IMR-90 (cell line): ENCODE measurements around the gene TNFAIP8L1. TPM values are rescaled to one million over a fixed set of nuclear protein-coding genes. Genes with fewer than 3 reads are reported as not detected.
"Not testable (repeated sequence)": the region's sequence is repeated elsewhere in the genome, so short reads cannot be mapped to it uniquely, and the experiment has no call there.

Experiments
- ATAC-seq: fragments of 200-7000 bp; cut with Tn5 transposase; 2 replicates; pipeline ENCODE4 v1.9.1; 2020; ENCODE audit warnings: low read depth, mild to moderate bottlenecking, moderate library complexity
- BruUV-seq: library from RNA; stranded (reverse); fragments of 400-500 nt; replicated peaks from 2 replicates; lab custom pipeline; 2021; lab: Mats Ljungman, UMichigan
- CTCF ChIA-PET: fragments of 300-600 bp; formaldehyde crosslinking; extraction: SDS; loops from one replicate; lab custom pipeline; 2021; ENCODE audit warnings: antibody characterized with exemption; lab: Yijun Ruan, JAX
- POLR2A ChIA-PET: fragments of 300-600 bp; sonication (Branson Sonifier 250); formaldehyde crosslinking; loops from one replicate; lab custom pipeline; 2022; ENCODE audit warnings: antibody characterized with exemption; ENCODE audit not compliant: unreplicated experiment; lab: Charles Lee
- DNase-seq: peaks from one replicate; pipeline ENCODE4 v3.0.0; 2013
- H2AFZ ChIP-seq: replicated peaks from 2 replicates; pipeline ENCODE3; 2013; ENCODE audit warnings: low read length, mild to moderate bottlenecking; ENCODE audit not compliant: poor library complexity
- H2AK5ac ChIP-seq: 2 replicates; pipeline ENCODE4 v1.6.1; 2013; ENCODE audit warnings: low read depth, low read length, inconsistent platforms
- H2AK9ac ChIP-seq: replicated peaks from 2 replicates; pipeline ENCODE3; 2013; ENCODE audit warnings: mild to moderate bottlenecking, low read depth, low read length, moderate library complexity; ENCODE audit not compliant: poor library complexity
- H2BK120ac ChIP-seq: 2 replicates; pipeline ENCODE4 v1.6.1; 2013; ENCODE audit warnings: low read depth, low read length, inconsistent platforms
- H2BK15ac ChIP-seq: 3 replicates; pipeline ENCODE4 v1.6.1; 2013; ENCODE audit warnings: low read depth, low read length, inconsistent platforms
- H2BK20ac ChIP-seq: 2 replicates; pipeline ENCODE4 v1.6.1; 2013; ENCODE audit warnings: low read depth, mild to moderate bottlenecking, inconsistent platforms, low read length, moderate library complexity
- H2BK5ac ChIP-seq: 2 replicates; pipeline ENCODE4 v1.6.1; 2013; ENCODE audit warnings: mild to moderate bottlenecking, low read depth, low read length, inconsistent platforms; ENCODE audit not compliant: poor library complexity, severe bottlenecking
- H3K14ac ChIP-seq: replicated peaks from 2 replicates; pipeline ENCODE4 v1.6.1; 2013; ENCODE audit warnings: low read depth, low read length, inconsistent platforms
- H3K18ac ChIP-seq: 2 replicates; pipeline ENCODE4 v1.6.1; 2013; ENCODE audit warnings: low read depth, low read length, control low read depth
- H3K23ac ChIP-seq: 2 replicates; pipeline ENCODE4 v1.6.1; 2013; ENCODE audit warnings: low read depth, low read length, inconsistent platforms
- H3K27ac ChIP-seq: 2 replicates; pipeline ENCODE4 v1.5.1; 2013; ENCODE audit warnings: mild to moderate bottlenecking, control low read depth, low read length; ENCODE audit not compliant: insufficient read depth
- H3K27me3 ChIP-seq: 2 replicates; pipeline ENCODE4 v1.6.1; 2013; ENCODE audit warnings: low read length; ENCODE audit not compliant: control insufficient read depth, insufficient read depth
- H3K36me3 ChIP-seq: 2 replicates; pipeline ENCODE4 v1.6.1; 2013; ENCODE audit warnings: low read length, mixed read lengths; ENCODE audit not compliant: control insufficient read depth, insufficient read depth
- H3K4ac ChIP-seq: 2 replicates; pipeline ENCODE4 v1.6.1; 2013; ENCODE audit warnings: low read depth, low read length, inconsistent platforms
- H3K4me1 ChIP-seq: 2 replicates; pipeline ENCODE4 v1.6.1; 2013; ENCODE audit warnings: low read length, mixed read lengths; ENCODE audit not compliant: control insufficient read depth, insufficient read depth
- H3K4me2 ChIP-seq: 2 replicates; pipeline ENCODE4 v1.6.1; 2013; ENCODE audit warnings: low read depth, mild to moderate bottlenecking, control low read depth, low read length, moderate library complexity
- H3K4me3 ChIP-seq: 2 replicates; pipeline ENCODE4 v1.5.1; 2013; ENCODE audit warnings: low read depth, mild to moderate bottlenecking, control low read depth, low read length, moderate library complexity; ENCODE audit not compliant: insufficient read depth
- H3K56ac ChIP-seq: 2 replicates; pipeline ENCODE4 v1.6.1; 2013; ENCODE audit warnings: low read length, inconsistent platforms; ENCODE audit not compliant: insufficient read depth; ENCODE audit errors: extremely low read depth
- H3K79me1 ChIP-seq, 2 experiments: 2 replicates each; pipeline ENCODE4 v1.6.1; 2013; ENCODE audit warnings: low read length in 2 of 2, inconsistent platforms in 1 of 2, low read depth in 1 of 2
- H3K9ac ChIP-seq: 2 replicates; pipeline ENCODE4 v1.6.1; 2013; ENCODE audit warnings: low read depth, low read length, control low read depth
- H3K9me1 ChIP-seq: 2 replicates; pipeline ENCODE4 v1.6.1; 2013; ENCODE audit warnings: low read length, inconsistent platforms; ENCODE audit not compliant: insufficient read depth
- H3K9me3 ChIP-seq: 2 replicates; pipeline ENCODE4 v1.6.1; 2013; ENCODE audit warnings: low read length; ENCODE audit not compliant: control insufficient read depth, insufficient read depth
- H4K20me1 ChIP-seq: 2 replicates; pipeline ENCODE4 v1.6.1; 2013; ENCODE audit warnings: low read length, inconsistent platforms; ENCODE audit not compliant: insufficient read depth
- H4K5ac ChIP-seq: 2 replicates; pipeline ENCODE4 v1.6.1; 2013; ENCODE audit warnings: mild to moderate bottlenecking, low read depth, low read length, control low read depth
- H4K8ac ChIP-seq, 2 experiments: 2 replicates each; pipeline ENCODE4 v1.6.1; 2013; ENCODE audit warnings: low read depth in 2 of 2, low read length in 2 of 2, control low read depth in 1 of 2, inconsistent platforms in 1 of 2
- H4K91ac ChIP-seq: 2 replicates; pipeline ENCODE4 v1.6.1; 2013; ENCODE audit warnings: low read depth, low read length, inconsistent platforms; ENCODE audit not compliant: insufficient read depth
- whole genome bisulfite sequencing, 2 experiments: methylation state at CpG; one replicate each; pipeline versions ENCODE4 v1.1.5 to v1.1.7; 2013; ENCODE audit warnings: missing lambda C conversion rate in 2 of 2; ENCODE audit not compliant: insufficient read length in 1 of 2; ENCODE audit errors: extremely low coverage in 2 of 2; 5-methylcytosine and 5-hydroxymethylcytosine counted together
- dilution Hi-C: fragments of 300-500 bp; cut with HindIII; formaldehyde crosslinking; loops from one replicate; pipeline ENCODE4 v1.14.3; 2018; ENCODE audit warnings: low sequenced_read_pairs; ENCODE audit not compliant: unreplicated experiment
- in situ Hi-C: fragments of 300-500 bp; cut with MboI; formaldehyde crosslinking; loops from 3 replicates; pipeline ENCODE4 v1.14.3; 2019; ENCODE audit warnings: low sequenced_read_pairs, inconsistent platforms, mixed read lengths
- intact Hi-C: fragments of 100-400 bp; cut with micrococcal nuclease; formaldehyde crosslinking; loops from 2 replicates; pipeline ENCODE4 v1.10.0; 2022
- polyA plus RNA-seq, 3 experiments: library from polyadenylated mRNA; depleted of rRNA; stranded (reverse); fragments of >200 nt; gene quantifications; 2 replicates each; pipeline ENCODE4 v1.2.3, GENCODE V29; 2012; ENCODE audit warnings: low replicate concordance in 1 of 3
- total RNA-seq: library from RNA; depleted of rRNA; stranded (reverse); fragments of >200 nt; gene quantifications from 2 replicates; pipeline ENCODE4 v1.2.3, GENCODE V29; 2012

TNFAIP8L1 gene
- total and polyA plus RNA-seq, 2 of the 4 experiments (the other 2 are of a cell fraction) = 2.5 to 6.0 TPM

DNA sequence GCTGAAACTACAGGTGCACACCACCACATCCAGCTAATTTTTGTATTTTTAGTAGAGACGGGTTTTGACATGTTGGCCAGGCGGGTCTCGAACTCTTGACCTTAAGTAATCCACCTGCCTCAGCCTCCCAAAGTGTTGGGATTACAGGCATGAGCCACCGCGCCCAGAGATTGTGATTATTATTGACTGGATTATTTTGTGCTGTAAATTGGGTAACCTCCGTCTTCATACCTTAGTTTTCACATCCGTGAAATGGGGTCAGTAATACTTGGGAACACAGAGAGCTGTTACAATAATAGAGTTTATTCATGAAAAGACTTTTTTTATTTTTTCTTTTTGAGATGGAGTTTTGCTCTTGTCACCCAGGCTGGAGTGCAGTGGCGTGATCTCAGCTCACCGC, 44.2 kb upstream of the TNFAIP8L1 start:
- H3K4me1 ChIP-seq, H3K36me3 ChIP-seq, H4K91ac ChIP-seq, H3K18ac ChIP-seq, H3K27ac ChIP-seq, H4K5ac ChIP-seq, H2AK5ac ChIP-seq, H2BK5ac ChIP-seq, ATAC-seq, H2AFZ ChIP-seq, H2BK20ac ChIP-seq, H2AK9ac ChIP-seq, DNase-seq, H3K9me3 ChIP-seq, CTCF ChIA-PET, H3K4me3 ChIP-seq, H3K79me1 ChIP-seq, BruUV-seq, H3K4ac ChIP-seq, H3K56ac ChIP-seq, intact Hi-C loops, H3K9me1 ChIP-seq, H2BK120ac ChIP-seq, H3K9ac ChIP-seq, H2BK15ac ChIP-seq, H4K8ac ChIP-seq, H4K20me1 ChIP-seq, dilution Hi-C loops, POLR2A ChIA-PET, H3K23ac ChIP-seq, in situ Hi-C loops, H3K14ac ChIP-seq, H3K4me2 ChIP-seq: not testable (repeated sequence)
- H3K27me3 ChIP-seq = peaks cover 36% of the 10 kb centered on the region
- no CpG with 5 or more reads among the region's 9 CpGs for WGBS, 2 experiments
